Mucosa of rectum (tissue), 2 donors: ENCODE measurements around the gene MID2.
"Not testable (repeated sequence)": the region's sequence is repeated elsewhere in the genome, so short reads cannot be mapped to it uniquely, and the experiment has no call there.

ENCODE experiments used
- H3K27ac ChIP-seq, 2 donors: one replicate each; pipeline ENCODE4 v1.7.0; 2013; ENCODE audit warnings: inconsistent platforms in 2 of 2, low read depth in 2 of 2, low read length in 2 of 2
- H3K27me3 ChIP-seq, 2 donors: one replicate each; pipeline ENCODE4 v1.7.0; 2013; ENCODE audit warnings: low read length in 2 of 2; ENCODE audit not compliant: control insufficient read depth in 2 of 2, insufficient read depth in 2 of 2
- H3K36me3 ChIP-seq, 2 donors: one replicate each; pipeline ENCODE4 v1.7.0; 2013; ENCODE audit warnings: low read length in 2 of 2; ENCODE audit not compliant: control insufficient read depth in 2 of 2, insufficient read depth in 2 of 2
- H3K4me1 ChIP-seq, 2 donors: one replicate each; pipeline ENCODE4 v1.7.0; 2013; ENCODE audit warnings: low read length in 2 of 2, mild to moderate bottlenecking in 1 of 2; ENCODE audit not compliant: control insufficient read depth in 2 of 2, insufficient read depth in 2 of 2
- H3K4me3 ChIP-seq, 2 donors: one replicate each; pipeline ENCODE4 v1.7.0; 2013; ENCODE audit warnings: low read length in 2 of 2
- H3K9ac ChIP-seq, 2 donors: one replicate each; pipeline ENCODE4 v1.7.0; 2013; ENCODE audit warnings: low read length in 2 of 2, low read depth in 1 of 2, mild to moderate bottlenecking in 1 of 2
- H3K9me3 ChIP-seq, 2 donors: one replicate each; pipeline ENCODE4 v1.7.0; 2013; ENCODE audit warnings: low read length in 2 of 2; ENCODE audit not compliant: control insufficient read depth in 2 of 2
- donor health status: healthy.
- donor health status: Normal muscosa, but diverticular disease.

The MID2 gene, protein sequence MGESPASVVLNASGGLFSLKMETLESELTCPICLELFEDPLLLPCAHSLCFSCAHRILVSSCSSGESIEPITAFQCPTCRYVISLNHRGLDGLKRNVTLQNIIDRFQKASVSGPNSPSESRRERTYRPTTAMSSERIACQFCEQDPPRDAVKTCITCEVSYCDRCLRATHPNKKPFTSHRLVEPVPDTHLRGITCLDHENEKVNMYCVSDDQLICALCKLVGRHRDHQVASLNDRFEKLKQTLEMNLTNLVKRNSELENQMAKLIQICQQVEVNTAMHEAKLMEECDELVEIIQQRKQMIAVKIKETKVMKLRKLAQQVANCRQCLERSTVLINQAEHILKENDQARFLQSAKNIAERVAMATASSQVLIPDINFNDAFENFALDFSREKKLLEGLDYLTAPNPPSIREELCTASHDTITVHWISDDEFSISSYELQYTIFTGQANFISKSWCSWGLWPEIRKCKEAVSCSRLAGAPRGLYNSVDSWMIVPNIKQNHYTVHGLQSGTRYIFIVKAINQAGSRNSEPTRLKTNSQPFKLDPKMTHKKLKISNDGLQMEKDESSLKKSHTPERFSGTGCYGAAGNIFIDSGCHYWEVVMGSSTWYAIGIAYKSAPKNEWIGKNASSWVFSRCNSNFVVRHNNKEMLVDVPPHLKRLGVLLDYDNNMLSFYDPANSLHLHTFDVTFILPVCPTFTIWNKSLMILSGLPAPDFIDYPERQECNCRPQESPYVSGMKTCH

GRCh38 chrX:107825698-107826237 lies at the start of gene MID2:
TSS of gene MID2 (plus strand) at chrX:107825866. CDS start at chrX:107826427, 561 bp downstream.
- Histone ChIP-seq H3K27me3 (no peaks in the 10 kb centered on the region), H3K9me3 (no peaks in the 10 kb centered on the region), H3K4me3 (peak within 1 kb of the TSS; percentile 54 to 63), H3K4me1 (peaks cover 0 to 2% of the 10 kb centered on the region in 2 donors), H3K36me3 (no peaks in the 10 kb centered on the region), H3K27ac (peak within 1 kb of the TSS; percentile 67 to 70), H3K9ac (peak within 1 kb of the TSS; percentile 47 to 56)

DNA sequence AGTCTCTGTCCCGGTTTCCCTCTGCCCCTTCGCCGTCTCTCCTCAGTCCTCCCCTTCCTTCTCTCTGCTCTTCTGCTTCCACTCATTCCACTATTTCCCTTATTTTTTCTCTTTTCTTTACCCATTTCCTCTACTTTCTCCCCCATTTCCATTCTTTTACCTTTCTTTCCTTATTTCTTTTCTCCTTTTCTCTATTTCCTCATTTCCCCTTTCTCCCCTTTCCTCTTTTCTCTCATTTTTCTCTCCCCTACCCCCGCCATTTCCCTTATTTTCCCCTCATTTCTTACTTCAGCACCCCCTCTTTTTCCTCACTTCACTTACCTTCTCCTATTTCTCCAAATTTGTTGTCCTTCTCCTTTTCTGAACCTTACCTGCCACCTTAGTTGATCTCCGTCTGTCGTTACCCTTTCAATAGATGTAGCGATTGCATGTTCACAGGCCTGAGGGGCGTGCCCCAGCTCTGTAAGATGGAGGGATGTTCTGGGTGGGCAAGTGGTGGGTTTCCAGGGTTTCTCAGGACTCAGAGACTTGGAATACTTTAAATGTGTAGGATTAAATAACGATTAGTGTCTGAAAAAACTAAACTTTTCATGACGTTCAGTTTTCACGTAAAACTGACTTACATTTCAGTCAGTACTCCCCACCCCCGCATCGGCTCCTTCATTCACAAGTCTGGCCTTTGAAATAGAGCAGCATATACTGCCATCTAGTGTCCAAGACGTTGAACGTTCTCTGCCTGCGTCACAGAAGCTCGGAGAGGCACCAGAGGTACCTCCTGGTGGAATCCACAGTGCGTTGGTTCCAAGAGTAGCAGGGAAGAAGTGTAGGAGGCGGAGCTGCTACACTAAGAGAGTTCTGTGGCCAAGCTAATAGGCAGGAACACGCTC lies 48.8 kb upstream of the MID2 start:
- peak overlapping the region; percentile 5 to 38 for H3K27ac ChIP-seq
- peak overlapping the region; percentile 54 to 74 for H3K9ac ChIP-seq
- no peaks in the 10 kb centered on the region for H3K9me3 ChIP-seq
- H3K36me3 ChIP-seq, result no peaks in the 10 kb centered on the region
- H3K27me3 ChIP-seq, result peaks cover 0 to 4% of the 10 kb centered on the region in 2 donors
- peaks cover 0 to 16% of the 10 kb centered on the region in 2 donors for H3K4me1 ChIP-seq
- H3K4me3 ChIP-seq, result peak overlapping the region; percentile 62 to 72

DNA sequence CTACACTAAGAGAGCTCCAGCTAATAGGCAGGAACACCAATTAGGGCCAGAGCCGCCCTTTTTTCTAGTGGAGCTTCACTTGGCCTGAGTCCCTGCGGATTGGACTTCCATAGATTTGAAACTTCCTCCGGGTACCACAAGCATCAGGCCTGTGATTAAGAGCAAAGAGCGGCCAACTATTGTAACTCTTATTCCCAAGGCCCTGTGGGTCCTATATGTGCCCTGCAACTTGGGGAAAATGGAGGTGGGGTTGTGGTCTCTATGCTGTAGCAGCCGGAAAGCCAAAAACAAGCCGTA lies 48.2 kb upstream of the MID2 start, which contains the start of gene NCBP2L:
TSS of gene NCBP2L (plus strand) at position 198 of the 297 bp plus-strand sequence. CDS start 16,488 bp downstream, outside the sequence.
- H3K9ac ChIP-seq, result peak within 1 kb of the TSS; percentile 54 to 74
- H3K4me1 ChIP-seq, result peaks cover 0 to 16% of the 10 kb centered on the region in 2 donors
- no peaks in the 10 kb centered on the region for H3K9me3 ChIP-seq
- peak within 1 kb of the TSS; percentile 62 to 72 for H3K4me3 ChIP-seq
- H3K27ac ChIP-seq, result peak within 1 kb of the TSS; percentile 5 to 27
- H3K36me3 ChIP-seq, result no peaks in the 10 kb centered on the region
- H3K27me3 ChIP-seq, result peaks cover 0 to 4% of the 10 kb centered on the region in 2 donors

GRCh38 chrX:107780525-107780924 lies 45.1 kb upstream of the MID2 start:
- Histone ChIP-seq H3K9ac (no peak overlapping the region), H3K9me3 (no peaks in the 10 kb centered on the region), H3K36me3 (no peaks in the 10 kb centered on the region), H3K4me3 (no peak overlapping the region), H3K27ac (no peak overlapping the region), H3K4me1 (peaks cover 0 to 13% of the 10 kb centered on the region in 2 donors), H3K27me3 (peaks cover 0 to 2% of the 10 kb centered on the region in 2 donors)

DNA sequence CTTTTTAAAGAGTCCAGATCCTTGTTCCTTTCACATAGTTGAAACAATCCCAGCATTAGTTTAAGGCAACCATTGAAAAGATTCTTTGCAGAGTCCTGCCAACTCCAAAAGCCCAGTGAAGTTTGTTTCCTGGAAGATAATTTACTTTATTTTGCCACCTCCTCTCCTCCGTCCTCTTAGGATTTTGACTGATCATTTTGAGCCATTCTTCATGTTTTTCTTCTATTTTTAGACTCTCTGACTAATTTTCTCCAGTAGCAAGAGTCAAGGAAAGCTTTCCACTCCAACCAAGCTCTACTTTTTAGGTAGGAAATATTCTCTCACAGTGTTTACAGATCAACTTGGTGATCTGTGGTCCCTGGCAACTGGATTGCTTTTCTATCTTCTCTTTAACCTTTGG lies 37.8 kb upstream of the MID2 start:
- H3K4me3 ChIP-seq, result no peak overlapping the region
- no peak overlapping the region for H3K9ac ChIP-seq
- no peaks in the 10 kb centered on the region for H3K9me3 ChIP-seq
- no peak overlapping the region for H3K27ac ChIP-seq
- H3K4me1 ChIP-seq, result no peaks in the 10 kb centered on the region
- H3K36me3 ChIP-seq, result no peaks in the 10 kb centered on the region
- H3K27me3 ChIP-seq, result no peaks in the 10 kb centered on the region

- Histone ChIP-seq H3K4me3 (no peak overlapping the region), H3K9ac (no peak overlapping the region), H3K9me3 (no peaks in the 10 kb centered on the region), H3K27ac (no peak overlapping the region), H3K4me1 (no peaks in the 10 kb centered on the region), H3K36me3 (no peaks in the 10 kb centered on the region), H3K27me3 (no peaks in the 10 kb centered on the region)
Measured at GRCh38 chrX:107804427-107804826, 21.2 kb upstream of the MID2 start.

- Histone ChIP-seq H3K27ac (no peak overlapping the region), H3K36me3 (no peaks in the 10 kb centered on the region), H3K4me3 (no peak overlapping the region), H3K9ac (no peak overlapping the region), H3K4me1 (no peaks in the 10 kb centered on the region), H3K9me3 (no peaks in the 10 kb centered on the region), H3K27me3 (no peaks in the 10 kb centered on the region)
Measured at GRCh38 chrX:107805179-107805578, 20.5 kb upstream of the MID2 start.

DNA sequence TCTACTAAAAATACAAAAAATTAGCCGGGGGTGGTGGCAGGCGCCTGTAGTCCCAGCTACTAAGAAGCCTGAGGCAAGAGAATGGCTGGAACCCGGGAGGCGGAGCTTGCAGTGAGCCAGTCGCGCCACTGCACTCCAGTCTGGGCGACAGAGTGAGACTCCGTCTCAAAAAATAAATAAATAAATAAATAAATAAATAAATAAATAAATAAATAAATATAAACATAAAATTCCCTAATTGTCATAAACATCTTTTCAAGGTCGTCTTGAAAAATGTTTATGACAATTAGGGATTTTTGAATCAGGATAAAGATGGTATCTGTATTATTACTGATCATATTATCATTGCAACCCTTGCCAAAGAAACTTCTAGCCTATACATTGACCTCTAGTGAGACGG lies 15.6 kb upstream of the MID2 start:
- H3K27ac ChIP-seq, H3K9ac ChIP-seq, H3K4me1 ChIP-seq, H3K9me3 ChIP-seq, H3K36me3 ChIP-seq, H3K4me3 ChIP-seq, H3K27me3 ChIP-seq: not testable (repeated sequence)

DNA sequence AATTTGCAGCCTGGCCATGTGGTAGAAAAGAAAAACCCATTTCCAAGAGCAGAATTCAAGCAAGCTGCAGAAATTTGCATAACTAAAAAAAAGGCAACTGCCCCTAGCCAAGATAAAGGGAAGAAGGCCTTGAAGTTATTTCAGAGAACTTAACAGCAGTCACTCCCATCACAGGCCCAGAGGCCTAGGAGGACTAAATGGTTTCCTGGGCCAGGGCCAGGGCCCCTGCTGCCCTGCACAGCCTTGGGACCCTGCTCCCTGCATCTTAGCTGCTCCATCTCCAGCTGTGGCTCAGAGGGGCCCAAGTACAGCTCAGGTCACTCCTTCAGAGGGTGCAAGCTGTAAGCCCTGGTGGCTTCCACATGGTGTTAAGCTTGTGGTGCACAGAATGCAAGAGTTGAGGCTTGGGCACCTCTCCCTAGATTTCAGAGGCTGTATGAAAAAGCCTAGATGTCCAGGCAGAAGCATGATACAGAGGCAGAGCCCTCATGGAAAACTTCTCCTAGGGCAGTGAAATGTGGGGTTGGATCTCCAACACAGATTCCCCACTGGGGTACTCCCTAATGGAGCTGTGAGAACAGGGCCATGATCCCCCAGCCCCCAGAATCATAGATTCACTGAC lies 6.7 kb upstream of the MID2 start:
- no peak overlapping the region for H3K9ac ChIP-seq
- no peak overlapping the region for H3K27ac ChIP-seq
- no peaks in the 10 kb centered on the region for H3K4me1 ChIP-seq
- no peaks in the 10 kb centered on the region for H3K27me3 ChIP-seq
- H3K4me3 ChIP-seq, result no peak overlapping the region
- no peaks in the 10 kb centered on the region for H3K36me3 ChIP-seq
- peaks cover 2 to 4% of the 10 kb centered on the region in 2 donors for H3K9me3 ChIP-seq
